ENCODE data around the gene LUC7L. TPM values are rescaled to one million over a fixed set of nuclear protein-coding genes. Genes with fewer than 3 reads are reported as not detected.
A peak's percentile ranks its signal among the peaks of the same experiment; 100 is the strongest.

LUC7L gene
- polyA plus RNA-seq (2011; rRNA removed) = 34.5 and 51.6 TPM in 2 replicates
- 45.9 and 55.0 TPM in 2 replicates for polyA plus RNA-seq (2012; cell fraction: cytosol; rRNA removed)
- 80.6 and 110 TPM in 2 replicates for polyA plus RNA-seq (2012; cell fraction: nucleus; rRNA removed)
- 64.5 to 67.6 TPM (median 65.3 TPM) in 3 replicates for polyA plus RNA-seq (2017; fragmentation: RNase III; extraction: RNeasy Plus Mini Kit Qiagen cat#74134 plus additional on column Dnase treatment)
- 18.3 and 19.5 TPM in 2 replicates for polyA minus RNA-seq (2011; rRNA and poly(A)+ RNA removed)

- peak; percentile 90 to 91 for DNase-seq (ENCODE audit: low read depth in 1 of 2, low spot score in 1 of 2)
- Histone ChIP-seq H3K9me3 (no peaks in the 10 kb centered on the region), H3K4me3 (peak within 1 kb of the TSS; percentile 75), H3K4me2 (peak within 1 kb of the TSS; percentile 86), H3K27ac (peak within 1 kb of the TSS; percentile 95 to 98), H3K4me1 (peaks cover 15% of the 10 kb centered on the region)
- ATAC-seq = peak; percentile 96
- no peak for TF ChIP-seq HMGXB4 (CRISPR knock-in tag; IDR thresholded peaks at IDR 0.05; ENCODE audit: borderline replicate concordance)
- TF ChIP-seq MAX (IDR thresholded peaks at IDR 0.05) = peak; percentile 98
- no peak for TF ChIP-seq FOSL2 (IDR thresholded peaks at IDR 0.05)
- TF ChIP-seq FOSL2 (CRISPR knock-in tag; IDR thresholded peaks at IDR 0.05) = peak; percentile 53
- TF ChIP-seq BCL3 (IDR thresholded peaks at IDR 0.05) = peak; percentile 96
- no peak for TF ChIP-seq MAZ (IDR thresholded peaks at IDR 0.05; ENCODE audit: borderline replicate concordance, low read depth, low read length)
- peak; percentile 95 for TF ChIP-seq POLR2A (IDR thresholded peaks at IDR 0.05; ENCODE audit: low read length)
- TF ChIP-seq NR3C1 (IDR thresholded peaks at IDR 0.05) = no peak
- TF ChIP-seq E2F6 (IDR thresholded peaks at IDR 0.05; ENCODE audit: borderline replicate concordance, low read depth) = peak; percentile 98
- peak; percentile 83 for TF ChIP-seq HOXB5 (CRISPR knock-in tag; IDR thresholded peaks at IDR 0.05)
- TF ChIP-seq MYC (IDR thresholded peaks at IDR 0.05; ENCODE audit: borderline replicate concordance, low read length) = peak; percentile 82; the same call in 1 of the 2 replicates
- TF ChIP-seq JUN (IDR thresholded peaks at IDR 0.05) = peak; percentile 94 to 99
- TF ChIP-seq FOXS1 (CRISPR knock-in tag; IDR thresholded peaks at IDR 0.05) = peak; percentile 38; the same call in 1 of the 2 replicates
- TF ChIP-seq ATOH8 (CRISPR knock-in tag; IDR thresholded peaks at IDR 0.05; ENCODE audit: low read depth) = peak; percentile 75; the same call in 1 of the 2 replicates
- TF ChIP-seq PHF8 (IDR thresholded peaks at IDR 0.05; ENCODE audit: borderline replicate concordance, low read depth) = peak; percentile 99
- 3% methylated on average over 43 of the region's 88 CpGs for WGBS (ENCODE audit: missing lambda C conversion rate)
- CTCF ChIA-PET = interaction anchor here (0.5 to 1.6 kb wide), 6 partner anchors 11 to 133 kb away, joined by 3 to 11 read pairs (median 4); no protein-coding TSS in a partner anchor
- POLR2A ChIA-PET = interaction anchor here (0.6 to 1.6 kb wide), 4 partner anchors 10 to 124 kb away, joined by 3 to 10 read pairs (median 4); partner anchors contain the start of gene AXIN1
- FAIRE-seq = no peak
Measured at GRCh38 chr16:228852-229730, at the start of gene LUC7L. Gene LUC7L, minus strand, starts transcription at chr16:229449. Its CDS starts 110 bp downstream, at chr16:229339.

- TF ChIP-seq ZSCAN20 (CRISPR knock-in tag; IDR thresholded peaks at IDR 0.05) = no peak
- peak; percentile 58; the same call in 1 of the 2 replicates for TF ChIP-seq PBX3 (IDR thresholded peaks at IDR 0.05)
- no peak for TF ChIP-seq POLR2A (IDR thresholded peaks at IDR 0.05; ENCODE audit: low read length)
- no peak for TF ChIP-seq JUNB (IDR thresholded peaks at IDR 0.05)
- TF ChIP-seq SREBF2 (IDR thresholded peaks at IDR 0.05) = no peak
- no peak for TF ChIP-seq MAFK (IDR thresholded peaks at IDR 0.05; ENCODE audit: partially characterized antibody)
- no peak for TF ChIP-seq MYC (IDR thresholded peaks at IDR 0.05; ENCODE audit: borderline replicate concordance, low read length)
- Histone ChIP-seq H3K4me2 (no peak overlapping the region), H3K9me3 (no peaks in the 10 kb centered on the region), H3K4me1 (peaks cover 22% of the 10 kb centered on the region), H3K27ac (no peak overlapping the region), H3K4me3 (no peak overlapping the region)
- DNase-seq (ENCODE audit: low read depth in 1 of 2, low spot score in 1 of 2) (peak in 1 of 2 experiments; percentile 80), FAIRE-seq (no peak), ATAC-seq (peak; percentile 17 to 73; a peak in 4 of 6 replicates)
- 64% methylated on average over 6 of the region's 6 CpGs for WGBS (ENCODE audit: missing lambda C conversion rate)
- ChIA-PET POLR2A (interaction anchor here (1.2 kb wide), 1 partner anchor 44 kb away, joined by 6 read pairs; no protein-coding TSS in a partner anchor), CTCF (interaction anchor here (0.9 to 2.7 kb wide), 4 partner anchors 20 to 182 kb away, joined by 3 to 8 read pairs (median 6); partner anchors contain the start of genes AXIN1 and HBQ1)
Measured at GRCh38 chr16:278863-279366, 49.7 kb upstream of the LUC7L start.
